Measurements from ENCODE around the gene PWWP2B. TPM values are rescaled to one million over a fixed set of nuclear protein-coding genes. Genes with fewer than 3 reads are reported as not detected.

The PWWP2B gene
- total and polyA plus RNA-seq, 10 donors, result 22.5 to 50.0 (median 28.0) TPM

- H3K4me1 ChIP-seq, result peaks cover 24 to 80% (median 58%) of the 10 kb centered on the region in 6 donors
- DNase-seq, result no peak
- no peaks in the 10 kb centered on the region for H3K9me3 ChIP-seq
- intact Hi-C loops (cut with DNase I; ENCODE audit: low total_unique reads), result loop anchor here (5.0 kb wide), 1 partner anchor 62 kb away; no protein-coding TSS in a partner anchor
- H3K27me3 ChIP-seq (replicated peaks in 1 of 7), result no peaks in the 10 kb centered on the region
- TF ChIP-seq POLR2AphosphoS5 (IDR thresholded peaks at IDR 0.05), result no peak
- no peak for TF ChIP-seq POLR2A (IDR thresholded peaks at IDR 0.05)
- TF ChIP-seq CTCF (IDR thresholded peaks at IDR 0.05 in 8 of 11, conservative IDR thresholded peaks at IDR 0.05 in 3 of 11), result no peak
- peak overlapping the region in 5 of 8 donors; percentile 61 to 99 (median 76) for H3K27ac ChIP-seq
- WGBS, 5 donors, result 70 to 87% (median 73%) methylated on average over 8 of the region's 8 CpGs
- H3K36me3 ChIP-seq, result no peaks in the 10 kb centered on the region
- no peak overlapping the region for H3K4me3 ChIP-seq
These were observed 6.7 kb upstream of the PWWP2B start for GRCh38 chr10:132390170-132390920.

GRCh38 chr10:132390921-132391675, 5.9 kb upstream of the PWWP2B start:
- TF ChIP-seq POLR2AphosphoS5 (IDR thresholded peaks at IDR 0.05) (no peak), CTCF (IDR thresholded peaks at IDR 0.05 in 8 of 11, conservative IDR thresholded peaks at IDR 0.05 in 3 of 11) (no peak), POLR2A (IDR thresholded peaks at IDR 0.05) (no peak)
- DNase-seq, result peak; percentile 74
- 60 to 93% (median 77%) methylated on average over 9 to 19 of the region's 19 CpGs for WGBS, 5 donors
- intact Hi-C loops (cut with DNase I; ENCODE audit: low total_unique reads), result loop anchor here (5.0 kb wide), 1 partner anchor 61 kb away; no protein-coding TSS in a partner anchor
- Histone ChIP-seq H3K9me3 (no peaks in the 10 kb centered on the region), H3K27ac (peak overlapping the region in 4 of 8 donors; percentile 25 to 99 (median 69)), H3K27me3 (replicated peaks in 1 of 7) (peaks cover 0 to 4% (median 0%) of the 10 kb centered on the region in 7 donors), H3K4me3 (no peak overlapping the region), H3K4me1 (peaks cover 30 to 80% (median 61%) of the 10 kb centered on the region in 6 donors), H3K36me3 (no peaks in the 10 kb centered on the region)

- no peak for TF ChIP-seq CTCF (IDR thresholded peaks at IDR 0.05 in 8 of 11, conservative IDR thresholded peaks at IDR 0.05 in 3 of 11)
- TF ChIP-seq POLR2AphosphoS5 (IDR thresholded peaks at IDR 0.05), result peak in 1 of 3 donors; percentile 23
- Histone ChIP-seq H3K9me3 (no peaks in the 10 kb centered on the region), H3K4me1 (peaks cover 30 to 77% (median 60%) of the 10 kb centered on the region in 6 donors), H3K27me3 (replicated peaks in 1 of 7) (peaks cover 0 to 6% (median 0%) of the 10 kb centered on the region in 7 donors), H3K4me3 (no peak overlapping the region), H3K36me3 (no peaks in the 10 kb centered on the region), H3K27ac (peak overlapping the region in 3 of 8 donors; percentile 23 to 99 (median 76))
- DNase-seq, result peak; percentile 71
- intact Hi-C loops (cut with DNase I; ENCODE audit: low total_unique reads), result loop anchor here (5.0 kb wide), 1 partner anchor 61 kb away; no protein-coding TSS in a partner anchor
- WGBS, 5 donors, result 66 to 84% (median 78%) methylated on average over 4 of the region's 4 CpGs
These were observed 5.4 kb upstream of the PWWP2B start for GRCh38 chr10:132391676-132392020.
